GM18867 (cell line): Measurements from ENCODE around the gene PFDN6.
"Not testable (repeated sequence)": the region's sequence is repeated elsewhere in the genome, so short reads cannot be mapped to it uniquely, and the experiment has no call there.

Experiments
- ATAC-seq: cut with Tn5 transposase; IDR thresholded peaks from one replicate; pipeline ENCODE4 v1.9.1; 2021; ENCODE audit warnings: mild to moderate bottlenecking, moderate library complexity; ENCODE audit not compliant: unreplicated experiment

PFDN6 gene

GRCh38 chr6:33288921-33289783, at the start of gene PFDN6, which contains the start of gene WDR46:
Gene PFDN6 (plus strand): TSS chr6:33289601. CDS start chr6:33289857, 256 bp downstream.
Gene WDR46 (minus strand): TSS chr6:33289239. CDS start chr6:33289170, 69 bp downstream.
- peak; percentile 84 for ATAC-seq

GRCh38 chr6:33241968-33242367, 47.4 kb upstream of the PFDN6 start:
- no peak for ATAC-seq

GRCh38 chr6:33243476-33243875, 45.9 kb upstream of the PFDN6 start:
- no peak for ATAC-seq

GRCh38 chr6:33247977-33248642, 41.3 kb upstream of the PFDN6 start:
- ATAC-seq, result peak; percentile 26

- ATAC-seq, result peak; percentile 6
Observed at GRCh38 chr6:33248643-33248931, 40.8 kb upstream of the PFDN6 start.

GRCh38 chr6:33248932-33249731, 40.3 kb upstream of the PFDN6 start:
- ATAC-seq, result peak; percentile 86

- no peak for ATAC-seq
Observed at GRCh38 chr6:33249732-33250630, 39.4 kb upstream of the PFDN6 start.

GRCh38 chr6:33250731-33251130, 38.7 kb upstream of the PFDN6 start:
- ATAC-seq, result no peak

GRCh38 chr6:33251395-33252012, 37.9 kb upstream of the PFDN6 start:
- no peak for ATAC-seq

- ATAC-seq, result no peak
Observed at GRCh38 chr6:33252759-33253158, 36.6 kb upstream of the PFDN6 start.

GRCh38 chr6:33254591-33254990, 34.8 kb upstream of the PFDN6 start:
- ATAC-seq, result no peak

- ATAC-seq, result no peak
Observed at GRCh38 chr6:33259032-33259431, 30.4 kb upstream of the PFDN6 start.

- not testable (repeated sequence) for ATAC-seq
Observed at GRCh38 chr6:33262490-33262889, 26.9 kb upstream of the PFDN6 start.

- ATAC-seq, result no peak
Observed at GRCh38 chr6:33264015-33264414, 25.4 kb upstream of the PFDN6 start.

- no peak for ATAC-seq
Observed at GRCh38 chr6:33271117-33271467, 18.3 kb upstream of the PFDN6 start.

- peak; percentile 81 for ATAC-seq
Observed at GRCh38 chr6:33271468-33272274, 17.7 kb upstream of the PFDN6 start, which contains the start of the genes RPS18 and VPS52. Gene RPS18 (plus strand): TSS chr6:33272075. CDS start chr6:33272120, 45 bp downstream. Gene VPS52 (minus strand): TSS chr6:33271876. CDS start chr6:33271675, 201 bp downstream.

- no peak for ATAC-seq
Observed at GRCh38 chr6:33272275-33273128, 16.9 kb upstream of the PFDN6 start.
